NOMO-1 (cell line): ENCODE data around the gene TTC14.

ENCODE experiments used
- DNase-seq, 2 experiments: peaks; one replicate each; lab custom pipeline; 2025; ENCODE audit not compliant: unreplicated experiment in 2 of 2; lab: John Stamatoyannopoulos, UW

Gene TTC14

GRCh38 chr3:180626844-180627243 is 24.9 kb downstream of the TTC14 start:
- DNase-seq: no peak

DNA sequence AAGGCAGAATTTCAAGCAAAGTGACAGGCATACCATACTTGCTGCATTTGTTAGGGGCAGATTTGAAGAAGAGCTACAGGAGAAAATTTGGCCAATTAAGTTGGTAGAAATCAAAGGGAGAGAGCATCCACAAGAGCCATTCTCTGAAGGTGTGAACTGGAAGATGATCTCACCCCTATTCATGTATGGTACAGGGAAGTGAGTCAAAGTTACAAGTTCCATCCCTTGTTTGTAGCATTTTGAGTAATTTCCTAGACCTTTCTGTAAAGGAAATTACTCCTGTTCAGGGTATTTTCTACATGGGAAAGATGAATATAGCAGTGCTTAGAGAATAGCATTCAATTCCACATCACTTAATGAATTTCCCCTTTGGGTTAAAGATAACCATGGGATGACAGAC is 28.4 kb downstream of the TTC14 start:
- DNase-seq: no peak

DNA sequence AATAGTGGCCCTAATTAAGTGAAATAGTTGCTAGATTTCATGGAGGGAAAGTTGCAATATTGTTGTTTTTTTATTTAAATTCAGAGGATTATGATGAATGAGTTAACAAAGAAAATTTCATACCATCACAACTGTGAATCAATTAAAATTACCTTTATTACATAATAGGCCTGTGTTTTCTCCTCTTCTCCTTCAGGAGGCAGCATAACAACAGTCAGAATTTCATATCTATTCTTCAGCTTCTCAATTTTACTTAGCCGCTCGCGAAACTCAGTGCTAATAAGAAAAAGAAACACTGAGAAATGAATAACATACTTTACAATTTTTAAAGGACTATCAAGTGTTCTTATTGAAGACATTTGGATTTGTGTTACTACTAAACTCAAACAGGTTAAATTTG is 29.4 kb downstream of the TTC14 start:
- DNase-seq: no peak

GRCh38 chr3:180633722-180634121 is 31.8 kb downstream of the TTC14 start:
- no peak for DNase-seq

- DNase-seq: no peak
Measured at GRCh38 chr3:180640987-180641386, 39.0 kb downstream of the TTC14 start.

DNA sequence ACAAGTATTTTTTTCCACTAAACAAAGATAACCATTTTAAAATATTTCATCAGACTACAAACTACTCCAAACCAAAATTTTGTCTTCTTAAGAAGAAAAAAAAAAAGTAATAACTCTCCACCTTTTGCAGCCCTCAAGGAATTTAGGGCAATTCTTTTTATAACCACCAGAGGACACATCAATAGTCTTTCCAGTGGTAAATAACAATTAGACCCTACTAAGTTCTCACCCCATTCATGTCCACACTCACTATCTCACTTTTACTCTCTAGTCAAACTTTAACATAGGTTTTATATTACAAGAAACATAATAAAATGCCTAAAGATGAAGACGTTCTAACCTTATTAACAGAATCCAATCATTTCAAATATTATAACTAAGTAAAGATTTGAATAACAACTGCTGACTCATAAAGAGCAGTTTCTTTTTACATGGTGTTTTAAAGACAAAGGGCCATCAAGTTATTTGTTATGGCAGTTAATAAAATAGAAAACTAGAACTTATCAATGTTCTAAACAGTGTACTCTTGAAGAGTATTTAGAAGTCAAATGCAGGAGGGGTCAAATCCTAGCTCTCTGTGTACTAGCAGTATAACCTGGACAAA is 44.3 kb downstream of the TTC14 start:
- no peak for DNase-seq

DNA sequence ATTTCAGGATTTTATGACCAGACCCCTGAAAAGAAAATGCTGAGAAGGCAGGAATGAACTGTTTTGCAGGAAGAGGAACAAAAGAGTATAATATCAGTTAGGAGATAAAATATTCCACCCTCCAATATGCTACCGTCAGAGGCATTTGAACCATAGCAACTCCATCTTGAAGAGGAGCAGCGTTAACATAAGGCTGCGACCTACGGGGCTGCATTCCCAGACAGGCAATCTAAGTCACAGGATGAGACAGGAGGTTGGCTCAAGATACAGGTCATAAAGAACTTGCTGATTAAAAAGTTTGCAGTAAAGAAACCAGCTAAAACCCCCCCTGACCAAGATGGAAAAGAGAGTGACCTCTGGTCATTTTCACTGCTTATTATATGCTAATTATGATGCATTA is 54.4 kb downstream of the TTC14 start:
- DNase-seq: no peak

DNA sequence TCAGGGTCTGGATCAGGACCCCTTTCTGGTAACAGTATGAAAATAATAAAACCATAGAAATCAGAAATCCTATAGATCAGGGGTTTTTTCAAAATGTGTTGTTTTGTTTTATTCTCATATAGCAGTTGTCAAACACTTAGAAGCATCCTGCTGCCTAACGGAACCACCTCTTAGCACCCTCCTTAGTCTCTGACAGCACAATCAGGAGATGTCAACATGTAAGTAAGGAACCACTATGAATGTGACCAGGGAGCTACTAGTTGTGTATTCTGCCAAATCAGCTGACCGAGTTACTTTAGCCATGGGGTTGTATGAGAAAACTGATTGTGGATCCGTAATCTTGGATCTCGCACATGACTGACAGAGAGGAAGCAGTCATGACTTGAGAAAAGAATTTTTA is 55.1 kb downstream of the TTC14 start:
- DNase-seq: no peak
